ENCODE data around the gene OGN.

OGN gene

GRCh38 chr9:92345582-92345981 lies 58.8 kb downstream of the OGN start:
- no peak for DNase-seq (ENCODE audit: low read depth)

- DNase-seq (ENCODE audit: low read depth) = no peak
Observed at GRCh38 chr9:92342825-92343488, 61.4 kb downstream of the OGN start.

GRCh38 chr9:92341578-92341977 lies 62.8 kb downstream of the OGN start:
- no peak for DNase-seq (ENCODE audit: low read depth)

GRCh38 chr9:92333282-92333634 lies 71.1 kb downstream of the OGN start:
- no peak for DNase-seq (ENCODE audit: low read depth)
